ENCODE measurements around the gene STT3B. TPM values are rescaled to one million over a fixed set of nuclear protein-coding genes. Genes with fewer than 3 reads are reported as not detected.

STT3B gene
- total and polyA plus RNA-seq, 2 of the 13 experiments (the other 11 are each of a cell fraction or from before 2014, with no cell fraction given): 85.0 to 205 TPM

DNA sequence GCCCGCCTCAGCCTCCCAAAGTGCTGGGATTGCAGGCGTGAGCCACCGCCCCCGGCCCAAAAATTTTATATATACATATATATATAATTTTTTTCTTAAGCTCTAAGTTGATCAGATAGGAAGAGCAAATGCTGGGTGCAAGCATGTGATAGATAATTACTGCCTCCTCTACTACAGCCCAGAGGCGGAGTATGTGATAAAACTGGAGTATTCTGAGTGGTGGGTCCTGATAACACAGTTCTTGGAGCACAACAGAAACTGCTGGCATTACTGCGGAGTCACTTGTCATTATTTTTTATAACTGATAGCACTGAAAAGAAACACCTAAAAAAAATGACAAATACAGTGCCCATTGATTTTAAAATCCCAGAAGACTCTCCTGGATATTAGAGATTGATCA is 41.1 kb upstream of the STT3B start (continued):
- TF ChIP-seq ZNF30 (CRISPR knock-in tag; IDR thresholded peaks at IDR 0.05) (no peak), SALL1 (CRISPR knock-in tag; IDR thresholded peaks at IDR 0.05) (no peak), ZNF24 (IDR thresholded peaks at IDR 0.05) (no peak), ARHGAP35 (CRISPR knock-in tag; IDR thresholded peaks at IDR 0.05; ENCODE audit: borderline replicate concordance) (no peak), SYNCRIP (IDR thresholded peaks at IDR 0.05; ENCODE audit: insufficient read depth, low read depth, low read length) (no peak), ATF1 (CRISPR knock-in tag; IDR thresholded peaks at IDR 0.05) (no peak), SMAD9 (CRISPR knock-in tag; IDR thresholded peaks at IDR 0.05) (no peak), SETDB1 (CRISPR knock-in tag; IDR thresholded peaks at IDR 0.05; ENCODE audit: borderline replicate concordance) (no peak)
- TF ChIP-seq, protein P1, sequence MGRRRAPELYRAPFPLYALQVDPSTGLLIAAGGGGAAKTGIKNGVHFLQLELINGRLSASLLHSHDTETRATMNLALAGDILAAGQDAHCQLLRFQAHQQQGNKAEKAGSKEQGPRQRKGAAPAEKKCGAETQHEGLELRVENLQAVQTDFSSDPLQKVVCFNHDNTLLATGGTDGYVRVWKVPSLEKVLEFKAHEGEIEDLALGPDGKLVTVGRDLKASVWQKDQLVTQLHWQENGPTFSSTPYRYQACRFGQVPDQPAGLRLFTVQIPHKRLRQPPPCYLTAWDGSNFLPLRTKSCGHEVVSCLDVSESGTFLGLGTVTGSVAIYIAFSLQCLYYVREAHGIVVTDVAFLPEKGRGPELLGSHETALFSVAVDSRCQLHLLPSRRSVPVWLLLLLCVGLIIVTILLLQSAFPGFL (CRISPR knock-in tag; IDR thresholded peaks at IDR 0.05): no peak
- TF ChIP-seq, protein P2, sequence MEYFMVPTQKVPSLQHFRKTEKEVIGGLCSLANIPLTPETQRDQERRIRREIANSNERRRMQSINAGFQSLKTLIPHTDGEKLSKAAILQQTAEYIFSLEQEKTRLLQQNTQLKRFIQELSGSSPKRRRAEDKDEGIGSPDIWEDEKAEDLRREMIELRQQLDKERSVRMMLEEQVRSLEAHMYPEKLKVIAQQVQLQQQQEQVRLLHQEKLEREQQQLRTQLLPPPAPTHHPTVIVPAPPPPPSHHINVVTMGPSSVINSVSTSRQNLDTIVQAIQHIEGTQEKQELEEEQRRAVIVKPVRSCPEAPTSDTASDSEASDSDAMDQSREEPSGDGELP (IDR thresholded peaks at IDR 0.05; ENCODE audit: borderline replicate concordance, low read depth): no peak

DNA sequence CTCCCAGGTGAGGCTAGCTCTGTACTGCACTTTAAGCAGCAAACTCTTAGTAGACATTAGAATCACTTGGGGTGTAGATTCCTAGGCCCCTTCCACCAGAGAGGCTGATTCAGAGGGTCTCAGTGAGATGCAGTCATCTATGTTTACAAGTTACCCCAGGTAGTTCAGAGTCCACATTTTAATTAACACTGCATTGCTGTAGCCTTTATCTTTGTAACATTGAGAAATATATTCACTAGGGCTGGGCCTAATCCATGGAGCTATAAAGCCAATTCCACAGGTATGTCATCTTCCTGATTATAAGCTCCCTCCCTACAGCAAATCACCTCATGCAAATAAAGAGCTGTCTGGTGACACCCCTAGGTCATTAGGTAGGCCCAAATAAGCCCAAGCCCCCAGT is 39.6 kb upstream of the STT3B start:
- ATAC-seq: no peak
- Histone ChIP-seq H2AFZ (ENCODE audit: low read length) (no peak overlapping the region), H3K4me2 (ENCODE audit: low read depth, low read length) (no peak overlapping the region), H3K9me3 (ENCODE audit: low read length) (peaks cover 8% of the 10 kb centered on the region; the same call in 1 of the 2 replicates), H3K27ac (ENCODE audit: extremely low read length, insufficient read depth, low read length) (no peak overlapping the region), H3K4me3 (replicated peaks in 1 of 3; ENCODE audit: insufficient read depth in 1 of 3, low read depth in 2 of 3, low read length in 3 of 3) (no peak overlapping the region), H3K36me3 (replicated peaks in 1 of 2; ENCODE audit: control insufficient read depth in 1 of 2, insufficient read depth in 2 of 2, low read length in 2 of 2) (no peaks in the 10 kb centered on the region), H3K9ac (ENCODE audit: insufficient read depth, low read depth, low read length) (no peak overlapping the region), H3K4me1 (ENCODE audit: insufficient read depth, low read length) (no peaks in the 10 kb centered on the region), H3K27me3 (ENCODE audit: control insufficient read depth in 1 of 2, insufficient read depth in 2 of 2, low read length in 2 of 2) (no peaks in the 10 kb centered on the region; a peak in 1 of 5 replicates), H3K79me2 (ENCODE audit: insufficient read depth, low read length) (no peaks in the 10 kb centered on the region), H4K20me1 (ENCODE audit: insufficient read depth, low read length) (no peaks in the 10 kb centered on the region)
- POLR2A ChIA-PET: no interaction called here
- DNase-seq (ENCODE audit: low spot score): no peak
- CTCF ChIA-PET (ENCODE audit: low intra/inter-chr PET ratio, low total read pairs): no interaction called here
- TF ChIP-seq U2AF2 (IDR thresholded peaks at IDR 0.05; ENCODE audit: low read depth, low read length) (no peak), MIXL1 (CRISPR knock-in tag; IDR thresholded peaks at IDR 0.05) (no peak), TAF15 (IDR thresholded peaks at IDR 0.05; ENCODE audit: low read depth, low read length, poor library complexity, severe bottlenecking) (no peak), CEBPG (CRISPR knock-in tag; IDR thresholded peaks at IDR 0.05) (no peak), ATAD3A (CRISPR knock-in tag; IDR thresholded peaks at IDR 0.05) (no peak), REXO4 (CRISPR knock-in tag; IDR thresholded peaks at IDR 0.05; ENCODE audit: borderline replicate concordance) (no peak), RAD21 (CRISPR knock-in tag; IDR thresholded peaks at IDR 0.05) (no peak), ZNF883 (CRISPR knock-in tag; IDR thresholded peaks at IDR 0.05; ENCODE audit: not compliant biosample characterization) (no peak), ZNF264 (CRISPR knock-in tag; IDR thresholded peaks at IDR 0.05) (no peak)
- TF ChIP-seq, protein P3, sequence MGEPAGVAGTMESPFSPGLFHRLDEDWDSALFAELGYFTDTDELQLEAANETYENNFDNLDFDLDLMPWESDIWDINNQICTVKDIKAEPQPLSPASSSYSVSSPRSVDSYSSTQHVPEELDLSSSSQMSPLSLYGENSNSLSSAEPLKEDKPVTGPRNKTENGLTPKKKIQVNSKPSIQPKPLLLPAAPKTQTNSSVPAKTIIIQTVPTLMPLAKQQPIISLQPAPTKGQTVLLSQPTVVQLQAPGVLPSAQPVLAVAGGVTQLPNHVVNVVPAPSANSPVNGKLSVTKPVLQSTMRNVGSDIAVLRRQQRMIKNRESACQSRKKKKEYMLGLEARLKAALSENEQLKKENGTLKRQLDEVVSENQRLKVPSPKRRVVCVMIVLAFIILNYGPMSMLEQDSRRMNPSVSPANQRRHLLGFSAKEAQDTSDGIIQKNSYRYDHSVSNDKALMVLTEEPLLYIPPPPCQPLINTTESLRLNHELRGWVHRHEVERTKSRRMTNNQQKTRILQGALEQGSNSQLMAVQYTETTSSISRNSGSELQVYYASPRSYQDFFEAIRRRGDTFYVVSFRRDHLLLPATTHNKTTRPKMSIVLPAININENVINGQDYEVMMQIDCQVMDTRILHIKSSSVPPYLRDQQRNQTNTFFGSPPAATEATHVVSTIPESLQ (CRISPR knock-in tag; conservative IDR thresholded peaks at IDR 0.05): no peak
- TF ChIP-seq, protein P4, sequence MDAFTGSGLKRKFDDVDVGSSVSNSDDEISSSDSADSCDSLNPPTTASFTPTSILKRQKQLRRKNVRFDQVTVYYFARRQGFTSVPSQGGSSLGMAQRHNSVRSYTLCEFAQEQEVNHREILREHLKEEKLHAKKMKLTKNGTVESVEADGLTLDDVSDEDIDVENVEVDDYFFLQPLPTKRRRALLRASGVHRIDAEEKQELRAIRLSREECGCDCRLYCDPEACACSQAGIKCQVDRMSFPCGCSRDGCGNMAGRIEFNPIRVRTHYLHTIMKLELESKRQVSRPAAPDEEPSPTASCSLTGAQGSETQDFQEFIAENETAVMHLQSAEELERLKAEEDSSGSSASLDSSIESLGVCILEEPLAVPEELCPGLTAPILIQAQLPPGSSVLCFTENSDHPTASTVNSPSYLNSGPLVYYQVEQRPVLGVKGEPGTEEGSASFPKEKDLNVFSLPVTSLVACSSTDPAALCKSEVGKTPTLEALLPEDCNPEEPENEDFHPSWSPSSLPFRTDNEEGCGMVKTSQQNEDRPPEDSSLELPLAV (CRISPR knock-in tag; conservative IDR thresholded peaks at IDR 0.05; ENCODE audit: low read depth): no peak
- in situ Hi-C loops (cut with HindIII; ENCODE audit: extremely low pct_ligation_motif_present, low pct_unique_long_range_greater_than_20kb): no loop called here
- FAIRE-seq: no peak
- intact Hi-C loops (cut with micrococcal nuclease; ENCODE audit: unreplicated experiment): no loop called here
- BruUV-seq (replicated peaks): no TSS peak
